ENCODE measurements around the gene MKNK2. TPM values are rescaled to one million over a fixed set of nuclear protein-coding genes. Genes with fewer than 3 reads are reported as not detected.

The MKNK2 gene
- total RNA-seq, 1 experiment from 2014 or later: 240 TPM

DNA sequence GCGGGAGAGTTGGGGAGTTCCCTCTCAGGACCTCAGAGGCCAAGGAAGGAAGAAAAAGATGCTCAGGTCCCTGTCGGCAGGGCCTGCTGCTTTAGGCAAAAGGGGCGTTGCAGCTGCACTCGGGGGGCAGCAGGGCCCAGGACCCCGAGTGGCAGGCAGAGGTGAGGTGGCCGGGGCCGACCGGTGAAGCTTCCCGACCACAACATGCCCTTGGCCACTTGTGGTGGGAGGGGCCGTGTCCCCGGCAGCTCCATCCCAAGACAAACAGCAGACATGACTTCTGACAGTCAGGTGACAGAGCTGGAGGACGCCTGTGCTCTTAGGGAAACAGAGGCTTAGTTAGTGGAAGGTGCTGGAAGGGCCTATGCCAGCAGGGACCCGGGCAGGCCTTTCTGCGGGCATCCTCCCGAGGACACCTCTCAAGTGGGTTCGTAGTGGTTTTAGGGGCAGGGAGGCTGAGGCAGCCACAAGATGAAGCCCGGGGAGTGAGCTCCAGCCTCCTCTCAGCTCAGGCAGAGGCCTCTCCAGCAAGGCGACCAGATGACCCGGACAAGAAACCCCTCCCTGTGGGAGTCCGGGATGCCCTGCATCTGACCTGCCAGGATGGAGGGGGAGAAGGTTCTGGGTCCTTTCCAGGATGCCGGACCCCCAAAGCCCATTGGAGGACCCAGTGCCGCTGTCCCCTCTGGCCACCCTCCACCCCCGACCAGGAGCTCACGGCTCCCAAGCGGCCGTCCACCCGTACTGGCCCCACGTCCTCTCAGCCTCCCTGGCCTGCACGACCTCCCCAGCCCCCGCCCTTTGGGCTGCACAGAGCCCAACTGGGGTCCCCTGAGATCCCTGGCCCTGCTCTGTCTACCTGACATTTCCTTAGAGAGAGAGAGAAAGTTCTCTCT lies 59.8 kb downstream of the MKNK2 start:
- H3K27ac ChIP-seq (ENCODE audit: low read length): no peak overlapping the region
- ATAC-seq (no peak), DNase-seq (ENCODE audit: low read depth, low spot score) (no peak)
- no peaks in the 10 kb centered on the region for H3K4me1 ChIP-seq (ENCODE audit: control insufficient read depth, insufficient read depth, low read length)
- ChIA-PET POLR2A (interaction anchor here (0.6 kb wide), 2 partner anchors 12 to 500 kb away, joined by 5 to 19 read pairs; partner anchors contain the start of gene REEP6), CTCF (interaction anchor here (0.6 kb wide), 2 partner anchors 27 to 99 kb away, joined by 3 to 8 read pairs; no protein-coding TSS in a partner anchor)
- H3K9me3 ChIP-seq (ENCODE audit: control insufficient read depth, insufficient read depth, low read depth, low read length): no peaks in the 10 kb centered on the region
- no peak overlapping the region for H3K4me3 ChIP-seq (ENCODE audit: low read depth in 2 of 2, low read length in 2 of 2)
- BruUV-seq (replicated peaks): no TSS peak
- in situ Hi-C loops (cut with HindIII; ENCODE audit: low pct_unique_long_range_greater_than_20kb, low sequenced_read_pairs): no loop called here
- no peaks in the 10 kb centered on the region for H3K27me3 ChIP-seq (ENCODE audit: control insufficient read depth, insufficient read depth, low read length)
- intact Hi-C loops (cut with micrococcal nuclease; ENCODE audit: unreplicated experiment): no loop called here
- TF ChIP-seq TCF7L2 (IDR thresholded peaks at IDR 0.05; ENCODE audit: low read depth, low read length) (no peak), SIN3A (IDR thresholded peaks at IDR 0.05; ENCODE audit: borderline replicate concordance, insufficient read depth, low read depth, low read length) (no peak), POLR2AphosphoS5 (IDR thresholded peaks at IDR 0.05; ENCODE audit: low read depth, low read length) (no peak), CTCF (IDR thresholded peaks at IDR 0.05) (no peak)
- TF ChIP-seq, protein P1, sequence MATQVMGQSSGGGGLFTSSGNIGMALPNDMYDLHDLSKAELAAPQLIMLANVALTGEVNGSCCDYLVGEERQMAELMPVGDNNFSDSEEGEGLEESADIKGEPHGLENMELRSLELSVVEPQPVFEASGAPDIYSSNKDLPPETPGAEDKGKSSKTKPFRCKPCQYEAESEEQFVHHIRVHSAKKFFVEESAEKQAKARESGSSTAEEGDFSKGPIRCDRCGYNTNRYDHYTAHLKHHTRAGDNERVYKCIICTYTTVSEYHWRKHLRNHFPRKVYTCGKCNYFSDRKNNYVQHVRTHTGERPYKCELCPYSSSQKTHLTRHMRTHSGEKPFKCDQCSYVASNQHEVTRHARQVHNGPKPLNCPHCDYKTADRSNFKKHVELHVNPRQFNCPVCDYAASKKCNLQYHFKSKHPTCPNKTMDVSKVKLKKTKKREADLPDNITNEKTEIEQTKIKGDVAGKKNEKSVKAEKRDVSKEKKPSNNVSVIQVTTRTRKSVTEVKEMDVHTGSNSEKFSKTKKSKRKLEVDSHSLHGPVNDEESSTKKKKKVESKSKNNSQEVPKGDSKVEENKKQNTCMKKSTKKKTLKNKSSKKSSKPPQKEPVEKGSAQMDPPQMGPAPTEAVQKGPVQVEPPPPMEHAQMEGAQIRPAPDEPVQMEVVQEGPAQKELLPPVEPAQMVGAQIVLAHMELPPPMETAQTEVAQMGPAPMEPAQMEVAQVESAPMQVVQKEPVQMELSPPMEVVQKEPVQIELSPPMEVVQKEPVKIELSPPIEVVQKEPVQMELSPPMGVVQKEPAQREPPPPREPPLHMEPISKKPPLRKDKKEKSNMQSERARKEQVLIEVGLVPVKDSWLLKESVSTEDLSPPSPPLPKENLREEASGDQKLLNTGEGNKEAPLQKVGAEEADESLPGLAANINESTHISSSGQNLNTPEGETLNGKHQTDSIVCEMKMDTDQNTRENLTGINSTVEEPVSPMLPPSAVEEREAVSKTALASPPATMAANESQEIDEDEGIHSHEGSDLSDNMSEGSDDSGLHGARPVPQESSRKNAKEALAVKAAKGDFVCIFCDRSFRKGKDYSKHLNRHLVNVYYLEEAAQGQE (IDR thresholded peaks at IDR 0.05; ENCODE audit: insufficient read depth in 1 of 2, low read depth in 2 of 2, low read length in 1 of 2): no peak
- H3K36me3 ChIP-seq (ENCODE audit: control insufficient read depth, insufficient read depth, low read length): no peaks in the 10 kb centered on the region

DNA sequence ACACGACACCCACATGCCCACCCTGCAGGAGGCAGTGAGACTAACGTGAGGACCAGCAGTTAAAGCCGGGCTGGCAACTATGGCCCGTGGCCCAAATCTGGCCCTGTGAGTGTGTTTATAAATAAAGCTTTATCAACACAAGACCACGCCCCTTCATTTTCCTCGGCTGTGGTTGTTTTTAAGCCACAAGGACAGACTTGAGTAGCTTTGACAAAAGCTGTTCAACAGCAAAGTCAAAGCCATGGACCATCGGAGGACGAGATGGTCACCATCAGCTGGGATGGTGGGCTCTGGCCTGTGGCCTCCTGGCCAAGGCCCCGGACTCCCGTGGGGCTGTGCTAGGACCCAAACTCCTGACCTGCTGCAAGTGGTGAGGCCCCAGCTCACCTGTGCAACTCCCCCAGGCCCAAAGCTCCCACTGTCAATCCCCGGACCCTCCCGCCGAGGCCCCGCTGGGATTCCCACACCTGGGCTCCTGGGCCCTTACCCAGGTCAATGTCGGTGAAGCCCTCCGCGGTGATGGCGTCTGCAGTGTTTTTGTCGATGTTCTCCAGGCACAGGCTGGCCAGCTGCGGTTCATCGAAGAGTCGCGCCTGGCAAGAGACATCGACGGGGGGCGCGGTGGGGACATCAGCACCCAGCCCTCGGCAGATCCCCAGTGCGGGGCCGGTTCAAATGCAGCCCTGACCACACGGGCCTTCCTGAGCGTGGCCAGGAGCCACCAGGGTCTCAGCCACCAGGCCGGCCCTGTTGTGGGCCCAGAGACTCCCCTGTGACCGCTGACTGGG lies 60.6 kb downstream of the MKNK2 start:
- H3K27ac ChIP-seq (ENCODE audit: low read length): no peak overlapping the region
- ChIA-PET CTCF (no interaction called here), POLR2A (interaction anchor here (0.6 kb wide), 1 partner anchor 499 kb away, joined by 19 read pairs; the partner anchor contains the start of gene REEP6)
- intact Hi-C loops (cut with micrococcal nuclease; ENCODE audit: unreplicated experiment) (no loop called here), in situ Hi-C loops (cut with HindIII; ENCODE audit: low pct_unique_long_range_greater_than_20kb, low sequenced_read_pairs) (no loop called here)
- DNase-seq (ENCODE audit: low read depth, low spot score): no peak
- H3K4me3 ChIP-seq (ENCODE audit: low read depth in 2 of 2, low read length in 2 of 2): no peak overlapping the region
- H3K27me3 ChIP-seq (ENCODE audit: control insufficient read depth, insufficient read depth, low read length): no peaks in the 10 kb centered on the region
- H3K4me1 ChIP-seq (ENCODE audit: control insufficient read depth, insufficient read depth, low read length): no peaks in the 10 kb centered on the region
- no peaks in the 10 kb centered on the region for H3K9me3 ChIP-seq (ENCODE audit: control insufficient read depth, insufficient read depth, low read depth, low read length)
- no TSS peak for BruUV-seq (replicated peaks)
- ATAC-seq: no peak
- H3K36me3 ChIP-seq (ENCODE audit: control insufficient read depth, insufficient read depth, low read length): no peaks in the 10 kb centered on the region
- TF ChIP-seq CTCF (IDR thresholded peaks at IDR 0.05): no peak
- TF ChIP-seq TCF7L2 (IDR thresholded peaks at IDR 0.05; ENCODE audit: low read depth, low read length): no peak
- 0 out of 2 replicates have a peak, but pooled peaks have one; percentile 12 for TF ChIP-seq POLR2AphosphoS5 (IDR thresholded peaks at IDR 0.05; ENCODE audit: low read depth, low read length)

Data from Panc1 (cell line).